ENCODE data around the gene SARNP.

DNA sequence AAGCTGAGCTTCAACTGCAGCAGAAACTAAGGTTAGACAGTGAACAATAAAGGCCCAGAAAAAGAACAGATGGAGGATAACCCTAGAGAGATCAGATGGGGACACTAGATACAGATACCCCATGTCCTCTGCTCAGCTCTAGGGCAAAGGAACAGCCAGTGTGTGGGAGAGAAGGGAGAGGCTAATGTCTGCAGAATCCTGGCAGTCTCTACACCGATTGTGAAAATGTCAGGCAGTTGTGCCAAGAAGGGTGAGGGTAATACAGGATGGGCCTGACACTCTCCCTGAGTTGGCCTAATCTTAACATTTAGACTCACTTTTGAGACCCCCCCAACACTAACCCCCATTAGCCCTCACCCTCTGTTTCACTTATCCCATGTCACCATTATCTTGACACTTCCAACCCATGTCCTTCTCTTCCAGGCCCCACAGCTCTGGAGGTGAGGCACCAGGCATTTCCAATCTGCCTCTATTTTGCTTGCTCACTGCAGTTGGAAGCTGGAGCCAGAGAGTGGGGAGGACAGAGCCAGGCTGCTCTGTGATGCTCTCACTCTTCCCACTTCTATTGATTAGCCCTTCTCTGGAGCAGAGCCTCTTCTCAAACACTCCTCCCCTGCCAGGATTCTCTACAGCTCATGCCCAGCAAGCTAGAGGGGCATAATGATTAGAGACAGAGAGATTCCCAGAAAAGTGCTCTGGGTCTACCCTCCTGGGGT lies 104.7 kb downstream of the SARNP start:
- TF ChIP-seq, protein P1, sequence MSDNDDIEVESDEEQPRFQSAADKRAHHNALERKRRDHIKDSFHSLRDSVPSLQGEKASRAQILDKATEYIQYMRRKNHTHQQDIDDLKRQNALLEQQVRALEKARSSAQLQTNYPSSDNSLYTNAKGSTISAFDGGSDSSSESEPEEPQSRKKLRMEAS (CRISPR knock-in tag; IDR thresholded peaks at IDR 0.05) = no peak
- TF ChIP-seq ELF4 (CRISPR knock-in tag; IDR thresholded peaks at IDR 0.05; ENCODE audit: low read depth) (no peak), SP1 (CRISPR knock-in tag; conservative IDR thresholded peaks at IDR 0.05) (no peak), CREB1 (CRISPR knock-in tag; IDR thresholded peaks at IDR 0.05) (no peak), NFYB (CRISPR knock-in tag; conservative IDR thresholded peaks at IDR 0.05; ENCODE audit: low read depth) (no peak), ESRRA (CRISPR knock-in tag; IDR thresholded peaks at IDR 0.05; ENCODE audit: borderline replicate concordance) (no peak), OVOL2 (CRISPR knock-in tag; IDR thresholded peaks at IDR 0.05; ENCODE audit: borderline replicate concordance) (no peak)
- TF ChIP-seq, protein P2, sequence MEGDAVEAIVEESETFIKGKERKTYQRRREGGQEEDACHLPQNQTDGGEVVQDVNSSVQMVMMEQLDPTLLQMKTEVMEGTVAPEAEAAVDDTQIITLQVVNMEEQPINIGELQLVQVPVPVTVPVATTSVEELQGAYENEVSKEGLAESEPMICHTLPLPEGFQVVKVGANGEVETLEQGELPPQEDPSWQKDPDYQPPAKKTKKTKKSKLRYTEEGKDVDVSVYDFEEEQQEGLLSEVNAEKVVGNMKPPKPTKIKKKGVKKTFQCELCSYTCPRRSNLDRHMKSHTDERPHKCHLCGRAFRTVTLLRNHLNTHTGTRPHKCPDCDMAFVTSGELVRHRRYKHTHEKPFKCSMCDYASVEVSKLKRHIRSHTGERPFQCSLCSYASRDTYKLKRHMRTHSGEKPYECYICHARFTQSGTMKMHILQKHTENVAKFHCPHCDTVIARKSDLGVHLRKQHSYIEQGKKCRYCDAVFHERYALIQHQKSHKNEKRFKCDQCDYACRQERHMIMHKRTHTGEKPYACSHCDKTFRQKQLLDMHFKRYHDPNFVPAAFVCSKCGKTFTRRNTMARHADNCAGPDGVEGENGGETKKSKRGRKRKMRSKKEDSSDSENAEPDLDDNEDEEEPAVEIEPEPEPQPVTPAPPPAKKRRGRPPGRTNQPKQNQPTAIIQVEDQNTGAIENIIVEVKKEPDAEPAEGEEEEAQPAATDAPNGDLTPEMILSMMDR (IDR thresholded peaks at IDR 0.05) = no peak

All from WTC11 (cell line).